SK-N-SH (cell line): Measurements from ENCODE around the gene MAP10.

ENCODE experiments used
- CTCF ChIP-seq: fragments of 200-600 bp; sonication (generic); IDR thresholded peaks from 2 replicates; pipeline ENCODE4 v1.6.1; 2017; ENCODE audit warnings: antibody characterized with exemption, mild to moderate bottlenecking, moderate library complexity
- JUND ChIP-seq: IDR thresholded peaks from 2 replicates; pipeline ENCODE4 v1.4.0; 2012
- MXI1 ChIP-seq: IDR thresholded peaks from 2 replicates; pipeline ENCODE4 v1.6.1; 2012; ENCODE audit warnings: mild to moderate bottlenecking, low read depth, low read length, improper control_type of control experiment
- NRF1 ChIP-seq: IDR thresholded peaks from 2 replicates; pipeline ENCODE4 v1.6.1; 2012; ENCODE audit warnings: low read depth, mild to moderate bottlenecking, low read length
- POLR2AphosphoS5 ChIP-seq: IDR thresholded peaks from 2 replicates; pipeline ENCODE4 v1.6.1; 2012; ENCODE audit warnings: low read depth, low read length
- RAD21 ChIP-seq: IDR thresholded peaks from 2 replicates; pipeline ENCODE4 v1.6.1; 2012; ENCODE audit warnings: mild to moderate bottlenecking, low read length
- RCOR1 ChIP-seq: fragments of 150-350 bp; IDR thresholded peaks from 2 replicates; pipeline ENCODE4 v1.6.1; 2017; ENCODE audit warnings: antibody characterized with exemption, low read length
- REST ChIP-seq: IDR thresholded peaks from 2 replicates; pipeline ENCODE4 v1.6.1; 2012; ENCODE audit warnings: mild to moderate bottlenecking, low read depth, low read length, moderate library complexity
- SMC3 ChIP-seq: IDR thresholded peaks from 2 replicates; pipeline ENCODE4 v1.6.1; 2012; ENCODE audit warnings: low read depth, low read length, improper control_type of control experiment
- TAF1 ChIP-seq: IDR thresholded peaks from 2 replicates; pipeline ENCODE4 v1.6.1; 2012; ENCODE audit warnings: low read depth, mild to moderate bottlenecking, low read length, moderate library complexity, borderline replicate concordance
- TEAD4 ChIP-seq: IDR thresholded peaks from 2 replicates; pipeline ENCODE4 v1.4.0; 2012; ENCODE audit warnings: mild to moderate bottlenecking, borderline replicate concordance; ENCODE audit not compliant: insufficient read depth
- USF2 ChIP-seq: fragments of 150-350 bp; IDR thresholded peaks from 2 replicates; pipeline ENCODE4 v1.6.1; 2017; ENCODE audit warnings: antibody characterized with exemption, low read length, low read depth, borderline replicate concordance
- YY1 ChIP-seq: IDR thresholded peaks from 2 replicates; pipeline ENCODE4 v1.4.0; 2012; ENCODE audit warnings: low read depth, mild to moderate bottlenecking

GRCh38 chr1:232813760-232814159, 8.5 kb downstream of the MAP10 start:
- no peak for TF ChIP-seq NRF1
- TF ChIP-seq SMC3, result no peak
- TF ChIP-seq CTCF, result no peak
- TF ChIP-seq POLR2AphosphoS5, result no peak
- no peak for TF ChIP-seq MXI1
- no peak for TF ChIP-seq TEAD4
- TF ChIP-seq RAD21, result no peak
- TF ChIP-seq YY1, result no peak
- no peak for TF ChIP-seq USF2
- TF ChIP-seq JUND, result no peak
- no peak for TF ChIP-seq REST
- no peak for TF ChIP-seq TAF1
- TF ChIP-seq RCOR1, result no peak
